Nephron progenitor cell (in vitro differentiated cells): ENCODE measurements around the gene PRRC2A.

ENCODE experiments used
- DNase-seq: peaks from one replicate; pipeline ENCODE4 v3.0.0; 2021
- H3K27ac Mint-ChIP-seq: 2 replicates; pipeline ENCODE4 v1.8.0; 2021; ENCODE audit warnings: mild to moderate bottlenecking, moderate library complexity, mixed read lengths
- H3K27me3 Mint-ChIP-seq: 2 replicates; pipeline ENCODE4 v1.8.0; 2021; ENCODE audit warnings: mild to moderate bottlenecking, low read depth, mixed read lengths; ENCODE audit not compliant: poor library complexity
- H3K36me3 Mint-ChIP-seq: 2 replicates; pipeline ENCODE4 v1.8.0; 2021; ENCODE audit warnings: low read depth, mixed read lengths
- H3K4me1 Mint-ChIP-seq: 2 replicates; pipeline ENCODE4 v1.8.0; 2021; ENCODE audit warnings: mixed read lengths
- H3K4me3 Mint-ChIP-seq: 2 replicates; pipeline ENCODE4 v1.8.0; 2021; ENCODE audit warnings: mild to moderate bottlenecking, moderate library complexity, mixed read lengths
- H3K9me3 Mint-ChIP-seq: 2 replicates; pipeline ENCODE4 v1.8.0; 2021; ENCODE audit warnings: mild to moderate bottlenecking, moderate library complexity, mixed read lengths
- CTCF ChIP-seq: fragments of 200-600 bp; sonication (generic); IDR thresholded peaks from 2 replicates; pipeline ENCODE4 v1.5.0; 2021; ENCODE audit warnings: antibody characterized with exemption

PRRC2A gene

DNA sequence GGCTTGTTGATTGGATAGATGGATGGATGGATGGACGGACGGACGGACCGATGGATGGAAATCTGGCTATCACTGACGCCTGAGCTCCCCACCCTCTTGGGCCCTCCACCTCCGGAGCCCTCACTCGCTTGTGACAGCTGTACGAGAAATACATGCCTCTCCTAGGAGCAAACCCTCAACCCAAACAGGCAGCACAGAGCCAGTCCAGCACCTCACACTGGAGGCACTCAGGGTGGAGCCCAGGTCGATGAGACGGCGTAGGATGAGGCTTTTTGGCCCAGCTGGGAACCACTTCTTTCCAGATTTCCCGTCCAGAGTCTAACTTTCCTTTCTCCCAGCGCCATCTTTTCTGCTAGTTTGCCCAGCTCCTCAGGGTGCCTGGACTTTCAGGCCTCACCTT, 63.1 kb downstream of the PRRC2A start:
- Mint-ChIP-seq H3K27me3 (peaks cover 16% of the 10 kb centered on the region), H3K4me3 (peak overlapping the region; percentile 87), H3K4me1 (peaks cover 35% of the 10 kb centered on the region), H3K9me3 (no peaks in the 10 kb centered on the region), H3K27ac (peak overlapping the region; percentile 18), H3K36me3 (peaks cover 37% of the 10 kb centered on the region)
- DNase-seq: no peak
- TF ChIP-seq CTCF: no peak

- Mint-ChIP-seq H3K27ac (peak overlapping the region; percentile 88), H3K4me3 (no peak overlapping the region), H3K4me1 (peaks cover 34% of the 10 kb centered on the region), H3K36me3 (peaks cover 48% of the 10 kb centered on the region), H3K9me3 (no peaks in the 10 kb centered on the region), H3K27me3 (peaks cover 12% of the 10 kb centered on the region)
- TF ChIP-seq CTCF: no peak
- DNase-seq: no peak
Observed at GRCh38 chr6:31686483-31686882, 66.0 kb downstream of the PRRC2A start.

DNA sequence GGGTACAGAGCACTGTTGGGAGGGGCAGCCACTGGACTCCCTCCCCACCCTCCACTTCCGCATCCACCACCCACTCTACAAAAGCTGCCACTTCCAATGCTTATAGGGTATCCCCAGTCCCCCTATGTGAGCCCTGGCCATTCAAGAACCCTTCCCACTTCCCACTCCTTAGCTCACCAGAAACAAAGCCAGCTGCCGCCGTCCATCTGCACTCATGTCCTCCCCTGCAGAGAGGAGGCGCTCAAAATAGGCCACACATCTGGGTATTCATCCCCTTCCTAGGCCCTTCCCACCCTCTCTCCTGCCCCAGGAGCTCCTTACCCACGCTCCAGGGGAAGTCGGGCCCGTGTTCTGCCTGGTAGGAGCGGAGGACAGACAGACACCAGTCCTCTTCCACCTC, 66.8 kb downstream of the PRRC2A start:
- no peak for TF ChIP-seq CTCF
- no peak overlapping the region for H3K27ac Mint-ChIP-seq
- H3K4me1 Mint-ChIP-seq: peaks cover 27% of the 10 kb centered on the region
- no peak for DNase-seq
- peaks cover 51% of the 10 kb centered on the region for H3K36me3 Mint-ChIP-seq
- H3K9me3 Mint-ChIP-seq: no peaks in the 10 kb centered on the region
- H3K27me3 Mint-ChIP-seq: peaks cover 4% of the 10 kb centered on the region
- no peak overlapping the region for H3K4me3 Mint-ChIP-seq
